NCI-H2081 treated with DMSO at 0.1 percent for 48 hours (cell line): ENCODE data around the gene FGFBP3.

ENCODE experiments used
- DNase-seq: peaks from one replicate; lab custom pipeline; 2025; lab: John Stamatoyannopoulos, UW

Gene FGFBP3

GRCh38 chr10:91856637-91857036 is 52.6 kb downstream of the FGFBP3 start:
- no peak for DNase-seq
